NAMALWA (cell line): ENCODE measurements around the gene STARD9.
"Not testable (repeated sequence)": the region's sequence is repeated elsewhere in the genome, so short reads cannot be mapped to it uniquely, and the experiment has no call there.

Source experiments
- DNase-seq: peaks from one replicate; pipeline ENCODE4 v3.0.0-alpha.2; 2015; ENCODE audit warnings: low spot score

Gene STARD9

DNA sequence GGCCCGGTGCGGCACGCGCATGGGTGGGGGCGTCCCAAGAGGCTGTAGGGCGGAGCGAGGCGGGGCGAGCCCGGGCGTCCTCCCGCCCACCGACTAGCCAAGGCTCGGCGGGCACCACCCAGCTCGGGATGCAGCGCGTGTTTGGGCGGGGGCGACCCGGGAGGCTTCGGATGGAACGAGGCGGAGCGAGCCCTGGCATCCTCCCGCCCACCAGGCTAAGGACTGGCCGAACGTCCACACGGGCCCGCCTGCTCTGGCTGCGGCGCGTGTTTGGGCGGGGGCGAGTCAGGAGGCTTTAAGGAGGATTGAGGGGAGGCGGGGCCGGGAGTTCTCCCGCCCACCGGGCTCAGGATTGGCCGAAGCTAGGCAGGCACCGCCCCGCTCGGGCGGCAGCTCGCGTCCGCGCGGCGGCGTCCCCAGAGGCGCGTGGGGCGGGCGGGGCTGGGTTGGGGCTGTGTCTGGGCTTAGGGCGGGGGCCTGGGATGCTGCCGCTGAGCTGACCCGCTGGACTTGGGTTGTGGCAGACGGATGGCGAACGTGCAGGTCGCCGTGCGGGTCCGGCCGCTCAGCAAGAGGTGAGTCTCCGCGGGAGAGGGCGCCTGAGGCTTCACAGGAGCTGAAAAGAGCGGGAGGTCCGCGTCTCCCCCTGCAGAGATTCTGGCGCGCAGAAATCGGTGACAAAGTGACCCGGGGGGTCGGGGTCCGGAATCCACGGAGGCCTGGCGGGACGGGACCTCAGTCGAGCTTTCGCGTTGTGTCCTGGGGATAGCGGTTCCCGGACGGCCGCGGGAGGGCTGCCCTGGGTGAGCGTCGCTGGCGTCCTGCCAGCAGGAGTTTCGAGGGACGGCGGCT lies at the start of gene STARD9:
STARD9 (plus strand) TSS at position 419 of the 852 bp plus-strand sequence; CDS start at position 529, 110 bp downstream.
- DNase-seq: peak; percentile 96

DNA sequence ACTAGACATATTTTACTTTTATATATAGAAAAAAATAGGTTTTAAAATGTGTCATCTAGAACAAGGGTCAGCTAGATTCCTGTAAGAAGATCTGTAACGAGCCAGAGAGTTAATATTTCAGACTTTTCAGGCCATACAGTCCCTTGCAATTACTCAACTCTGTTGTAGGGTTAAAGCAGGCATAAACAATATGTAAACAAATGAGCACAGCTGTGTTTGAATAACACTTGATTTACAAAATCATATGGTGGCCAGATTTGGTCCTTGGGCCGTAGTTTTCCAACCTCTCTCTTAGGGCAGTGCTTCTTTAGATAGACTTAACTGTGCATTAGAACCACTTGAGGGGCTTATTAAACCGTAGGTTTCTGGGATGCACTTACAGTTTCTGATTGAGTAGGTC lies 46.4 kb upstream of the STARD9 start:
- no peak for DNase-seq

DNA sequence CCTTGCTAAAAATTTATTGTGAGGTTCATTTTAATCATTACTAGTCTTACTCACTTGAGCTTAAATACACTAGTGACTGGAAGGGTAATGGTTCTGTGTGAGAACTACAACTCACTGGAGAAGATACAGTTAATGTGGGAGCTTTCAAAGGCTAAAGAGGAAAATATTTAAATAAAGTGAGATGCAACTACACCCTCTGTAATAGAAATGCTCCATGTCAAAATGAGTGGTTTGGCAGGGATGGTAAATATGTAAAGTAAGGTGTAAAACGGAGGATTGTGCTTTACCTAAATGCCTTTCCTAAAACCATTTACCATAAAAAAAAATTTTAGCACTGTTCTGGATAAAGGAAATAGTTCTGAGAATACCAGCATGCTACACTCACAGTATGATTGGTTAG lies 42.2 kb upstream of the STARD9 start:
- no peak for DNase-seq

DNA sequence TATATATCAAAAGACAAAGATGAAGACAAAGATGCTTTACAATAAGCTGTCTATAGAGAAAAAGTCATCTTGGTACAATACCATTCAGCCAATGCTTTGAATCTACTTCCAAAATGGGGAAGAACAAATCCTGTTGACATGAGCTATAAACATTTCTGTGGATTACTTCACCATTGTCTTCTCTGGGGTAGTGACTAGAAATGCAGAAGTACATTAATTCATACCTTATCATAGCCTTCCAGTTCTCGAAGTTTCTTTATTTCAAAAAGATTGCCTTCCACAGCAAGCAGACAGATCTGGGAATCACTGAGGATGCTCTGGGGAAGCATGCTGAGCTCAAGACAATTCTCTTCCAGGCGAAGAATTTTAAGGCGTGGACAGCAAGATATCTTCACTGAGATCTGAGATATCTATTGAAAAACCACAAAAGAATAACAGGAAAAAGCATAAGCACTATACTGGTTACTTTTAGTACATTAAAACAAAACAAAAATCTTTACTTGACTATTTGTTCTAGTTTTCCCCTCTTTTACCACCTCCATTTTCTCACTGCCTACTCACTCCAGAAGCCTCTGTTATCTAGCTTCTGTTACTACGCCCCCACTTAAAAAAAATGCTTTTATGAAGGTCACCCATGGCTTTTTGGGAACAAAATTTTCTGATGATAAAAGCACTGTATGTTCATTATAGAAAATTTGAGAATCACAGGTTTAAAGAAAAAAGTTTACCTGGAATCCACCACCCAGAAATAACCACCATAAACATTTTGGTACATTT lies 30.4 kb upstream of the STARD9 start:
- DNase-seq: no peak

DNA sequence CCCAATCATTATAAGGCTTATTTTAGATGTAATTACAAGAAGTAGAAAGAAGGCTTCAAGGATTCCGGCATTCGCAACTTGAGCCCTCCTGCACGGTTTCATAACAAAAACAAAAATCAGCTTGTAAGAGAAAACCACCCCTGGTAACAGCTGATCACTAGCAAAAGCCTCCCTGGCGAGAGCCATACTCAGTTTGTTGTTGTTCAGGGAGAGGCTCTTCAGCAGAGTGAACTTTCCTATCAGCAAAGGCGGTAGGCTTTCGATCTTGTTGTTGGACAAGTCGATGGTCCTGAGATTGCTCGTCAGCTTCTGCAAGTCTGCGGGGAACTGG lies 27.5 kb upstream of the STARD9 start:
- DNase-seq: no peak

DNA sequence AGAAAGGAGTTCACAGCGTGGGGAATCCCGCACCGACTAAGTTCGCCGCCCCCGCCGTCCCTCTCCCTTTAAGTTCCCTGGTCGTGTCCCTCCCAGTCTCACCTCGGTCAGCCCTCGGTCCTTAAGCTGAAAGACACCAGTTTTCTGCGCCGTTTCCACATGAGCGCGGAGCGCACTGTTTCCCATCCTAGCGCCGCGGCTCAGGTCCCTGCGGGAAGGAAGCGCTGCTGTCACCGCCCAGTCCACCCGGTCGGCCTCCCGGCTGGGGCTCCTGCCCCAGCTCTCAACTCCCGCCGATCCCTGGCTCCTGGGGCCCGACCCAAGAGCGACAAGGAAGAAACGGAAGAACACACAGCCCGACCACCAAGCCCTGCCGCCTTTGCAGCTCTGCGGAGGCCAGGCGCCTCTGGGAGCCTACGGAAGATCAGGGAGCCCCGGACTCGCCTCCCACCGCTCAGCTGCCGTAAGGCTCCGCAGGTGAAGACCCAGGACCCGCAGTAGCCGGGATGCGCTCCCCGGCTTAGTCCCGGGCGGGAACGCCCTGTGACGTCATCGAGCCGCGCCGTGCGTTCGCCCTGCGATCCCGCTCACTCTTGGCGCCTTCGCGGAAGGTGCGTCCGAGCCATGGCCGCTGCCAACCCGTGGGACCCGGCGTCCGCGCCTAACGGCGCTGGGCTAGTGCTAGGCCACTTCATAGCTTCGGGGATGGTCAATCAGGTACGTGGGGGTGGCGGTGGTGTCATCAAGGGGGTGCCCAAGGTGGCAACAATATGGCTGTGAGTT lies 27.0 kb upstream of the STARD9 start, which contains the start of the genes HAUS2 and LRRC57:
HAUS2 (plus strand) TSS at position 590 of the 783 bp plus-strand sequence; CDS start at position 625, 35 bp downstream.
LRRC57 (minus strand) TSS at position 545 of the 783 bp plus-strand sequence; CDS start at position 186, 359 bp downstream.
- peak; percentile 88 for DNase-seq

DNA sequence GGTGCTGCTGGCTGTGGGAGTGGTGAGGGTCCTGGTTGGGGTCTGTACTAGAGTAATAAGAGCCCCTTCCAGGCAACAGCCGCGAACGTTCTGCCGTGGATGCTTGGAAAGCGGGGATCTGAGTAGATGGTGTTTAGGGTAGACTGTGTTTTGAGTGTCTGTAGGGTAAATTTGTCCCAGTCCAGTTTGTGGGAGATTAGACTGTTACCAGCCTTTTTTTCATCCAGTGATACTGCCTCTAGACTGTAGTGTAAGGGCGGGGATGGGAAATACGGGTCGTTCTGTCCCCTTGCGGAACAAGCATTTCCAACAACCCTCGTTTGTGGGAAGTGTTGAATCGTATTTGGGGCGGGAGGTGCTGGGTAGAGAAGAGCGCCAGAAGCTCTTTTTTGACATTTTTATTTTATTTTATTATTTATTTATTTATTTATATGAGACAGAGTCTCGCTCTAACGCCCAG lies 26.3 kb upstream of the STARD9 start:
- peak; percentile 82 for DNase-seq

DNA sequence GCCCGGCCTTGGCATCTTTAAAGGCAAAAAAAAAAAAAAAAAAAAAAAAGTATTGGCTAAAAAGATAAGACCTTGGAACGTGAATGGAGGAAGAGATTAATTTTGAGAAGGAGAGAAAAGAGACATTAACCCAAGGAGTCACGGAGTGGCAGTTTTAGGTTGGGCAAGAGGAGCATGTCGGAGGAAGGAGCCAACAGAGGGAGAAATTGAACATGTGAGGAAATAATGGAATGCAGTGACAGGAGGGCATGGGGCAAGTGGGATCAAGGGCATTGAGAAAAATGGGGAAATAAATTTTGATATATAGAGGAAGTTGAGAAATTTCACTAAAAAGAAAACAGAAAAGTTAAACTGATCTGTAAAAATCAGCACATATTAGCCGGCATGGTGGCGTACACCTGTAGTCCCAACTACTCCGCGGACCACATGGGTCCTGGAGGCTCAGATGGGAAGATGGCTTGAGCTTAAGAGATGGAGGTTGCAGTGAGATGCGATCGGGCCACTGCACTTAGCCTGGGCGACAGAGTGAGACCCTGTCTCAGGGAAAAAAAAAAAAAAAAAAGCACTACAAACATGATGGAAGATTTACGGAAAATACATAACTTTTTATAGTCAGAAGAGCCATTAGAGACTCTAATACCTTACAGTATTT lies 25.5 kb upstream of the STARD9 start:
- DNase-seq: no peak

DNA sequence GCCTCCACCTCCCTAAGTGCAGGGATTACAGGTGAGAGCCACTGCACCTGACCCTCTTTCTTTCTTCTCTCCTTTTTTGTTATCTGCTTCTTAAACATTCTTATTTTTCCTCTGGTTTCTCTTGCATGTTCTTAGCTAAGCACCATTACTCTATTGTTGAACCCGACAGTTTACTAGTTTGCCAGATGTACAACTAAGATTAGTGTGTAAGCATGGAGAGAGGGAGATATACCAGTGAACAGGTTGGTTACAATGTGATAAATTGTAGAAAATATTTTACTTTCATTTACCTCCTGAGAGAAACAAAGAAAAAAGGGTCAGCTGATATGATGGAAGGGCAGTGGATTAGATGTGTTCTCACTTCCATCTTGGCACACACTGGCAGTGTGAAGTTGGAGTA lies 21.9 kb upstream of the STARD9 start:
- DNase-seq: no peak

DNA sequence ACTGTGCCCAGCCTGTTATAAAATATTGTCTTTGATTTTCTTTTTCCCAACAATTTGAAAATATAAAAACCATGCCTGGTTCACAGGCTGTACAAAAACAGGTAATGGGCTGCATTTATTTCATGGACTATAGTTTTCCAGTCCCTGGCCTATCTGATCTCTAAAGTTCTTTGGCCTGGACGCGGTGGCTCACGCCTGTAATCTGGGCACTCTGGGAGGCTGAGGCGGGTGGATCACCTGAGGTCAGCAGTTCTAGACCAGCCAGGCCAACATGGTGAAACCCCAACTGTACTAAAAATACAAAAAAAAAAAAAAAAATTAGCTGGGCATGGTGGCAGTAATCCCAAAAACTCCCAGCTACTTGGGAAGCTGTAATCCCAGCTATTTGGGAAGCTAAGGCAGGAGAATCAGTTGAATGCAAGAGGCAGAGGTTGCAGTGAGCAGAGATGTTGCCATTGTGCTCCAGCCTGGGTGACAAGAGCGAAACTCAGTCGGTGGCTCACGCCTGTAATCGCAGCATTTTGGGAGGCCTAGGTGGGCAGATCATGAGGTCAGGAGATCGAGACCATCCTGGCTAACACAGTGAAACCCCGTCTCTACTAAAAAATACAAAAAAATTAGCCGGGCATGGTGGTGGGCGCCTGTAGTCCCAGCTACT lies 18.7 kb upstream of the STARD9 start:
- not testable (repeated sequence) for DNase-seq

DNA sequence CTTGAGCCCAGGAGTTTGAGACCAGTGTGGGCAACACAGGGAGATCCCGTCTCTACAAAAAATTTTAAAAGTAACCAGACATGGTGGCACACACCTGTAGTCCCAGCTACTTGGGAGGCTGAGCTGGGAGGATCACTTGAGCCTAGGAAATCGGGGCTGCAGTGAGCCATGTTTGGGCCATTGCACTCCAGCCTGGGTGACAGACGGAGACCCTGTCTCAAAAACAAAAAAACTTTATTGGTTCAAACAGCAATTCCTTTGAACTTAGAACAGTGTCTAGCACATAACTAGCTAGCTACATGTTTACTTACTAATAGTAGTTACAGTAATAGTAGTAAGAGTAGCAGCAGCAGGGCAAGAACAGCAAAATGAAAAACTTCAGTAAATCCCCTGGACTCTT lies 16.7 kb upstream of the STARD9 start:
- no peak for DNase-seq

DNA sequence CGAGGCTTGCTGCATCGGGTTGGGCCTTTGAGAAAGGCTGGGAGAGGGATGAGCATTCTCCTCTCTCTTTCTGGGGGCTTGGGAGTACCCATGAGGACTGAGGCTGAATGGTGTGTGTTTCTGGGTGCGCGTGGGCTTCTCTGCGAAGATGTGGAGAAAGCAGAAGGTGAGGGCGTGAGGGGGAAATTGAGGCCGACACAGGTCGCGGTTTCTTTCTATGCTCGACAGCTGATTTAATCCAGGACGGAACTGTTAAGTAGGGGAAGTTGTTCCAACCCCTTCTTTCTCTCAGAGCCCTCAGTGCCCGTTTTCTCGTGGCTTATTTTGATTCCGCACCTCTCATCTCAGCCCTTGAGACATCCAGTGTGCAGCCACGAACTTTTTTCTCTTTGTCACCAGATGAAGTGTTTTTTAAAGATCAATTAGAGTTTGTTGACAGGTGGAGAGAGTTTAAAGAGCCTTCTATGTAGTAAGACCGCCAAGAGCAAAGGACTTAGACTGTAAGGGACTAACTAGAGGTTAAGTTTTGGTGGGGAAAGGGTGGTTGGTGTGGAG lies 711 bp downstream of the STARD9 start:
- DNase-seq: peak; percentile 26

DNA sequence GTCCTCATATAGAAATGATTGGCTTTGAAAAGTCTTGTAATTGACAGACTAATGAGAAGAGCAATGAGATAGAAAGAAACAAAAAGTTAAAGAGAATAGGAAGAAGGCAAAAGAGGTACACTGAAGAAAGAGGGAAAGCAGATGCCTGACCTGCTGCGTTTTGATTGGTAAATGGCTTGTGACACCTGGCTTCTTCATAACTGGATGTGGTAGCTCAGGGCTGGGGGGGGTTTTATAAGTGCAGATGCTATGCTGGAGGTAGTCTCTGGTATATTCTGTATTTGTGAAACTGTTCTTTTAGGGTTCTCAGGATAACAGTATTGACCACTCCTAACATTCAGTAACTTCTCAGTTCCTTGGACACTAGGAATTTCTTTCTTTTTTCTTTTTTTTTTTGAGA lies 1.4 kb downstream of the STARD9 start:
- DNase-seq: peak; percentile 36

DNA sequence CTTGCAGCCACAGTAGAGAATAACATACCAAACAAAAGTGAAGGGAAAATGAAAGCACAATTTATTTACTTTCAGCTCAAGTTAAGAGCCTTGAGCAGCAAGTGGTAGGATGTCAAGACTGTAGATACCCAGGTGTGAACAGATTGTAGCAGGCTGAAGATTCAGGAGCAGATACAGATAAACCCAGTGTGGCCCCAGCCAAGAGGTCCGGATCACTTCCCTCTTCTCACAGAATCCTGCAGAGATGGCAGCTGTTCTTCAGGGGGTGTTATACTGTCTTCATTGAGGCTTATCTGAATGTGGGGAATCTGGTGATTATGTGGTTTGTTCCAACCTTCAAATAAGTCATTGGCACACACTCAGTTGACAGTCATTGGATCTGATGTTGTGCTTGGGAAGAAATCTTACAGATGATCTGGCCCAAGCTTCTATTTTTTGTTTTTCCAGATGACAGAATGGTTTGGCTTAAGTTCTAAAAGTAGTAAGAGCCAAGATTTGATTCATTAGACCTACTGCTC lies 2.2 kb downstream of the STARD9 start:
- DNase-seq: no peak

DNA sequence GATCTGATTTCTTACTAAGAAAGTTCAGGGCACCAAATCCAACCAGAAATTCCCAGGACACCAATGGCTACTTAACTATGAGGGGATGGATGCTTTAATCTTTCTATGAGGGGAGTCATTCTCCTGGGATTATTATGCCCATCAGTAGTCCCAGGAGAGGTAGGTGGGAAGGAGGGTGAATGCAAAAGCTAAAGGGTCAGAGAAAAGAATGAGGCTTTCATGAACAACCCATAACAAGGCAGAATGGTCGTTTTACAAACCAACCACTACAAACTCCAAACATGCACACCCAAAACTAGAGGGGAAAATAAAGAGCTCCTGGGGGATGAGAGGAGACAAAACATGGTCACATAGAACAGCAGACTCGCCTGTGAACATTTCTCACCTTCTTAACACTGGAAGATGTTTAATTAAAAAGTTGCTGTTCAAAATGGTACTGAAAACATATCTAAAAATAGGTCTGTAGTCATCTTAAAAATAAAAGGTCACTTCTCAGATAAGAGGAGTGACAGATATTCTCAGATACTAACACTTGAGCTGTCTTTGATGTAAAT lies 3.7 kb downstream of the STARD9 start:
- no peak for DNase-seq

DNA sequence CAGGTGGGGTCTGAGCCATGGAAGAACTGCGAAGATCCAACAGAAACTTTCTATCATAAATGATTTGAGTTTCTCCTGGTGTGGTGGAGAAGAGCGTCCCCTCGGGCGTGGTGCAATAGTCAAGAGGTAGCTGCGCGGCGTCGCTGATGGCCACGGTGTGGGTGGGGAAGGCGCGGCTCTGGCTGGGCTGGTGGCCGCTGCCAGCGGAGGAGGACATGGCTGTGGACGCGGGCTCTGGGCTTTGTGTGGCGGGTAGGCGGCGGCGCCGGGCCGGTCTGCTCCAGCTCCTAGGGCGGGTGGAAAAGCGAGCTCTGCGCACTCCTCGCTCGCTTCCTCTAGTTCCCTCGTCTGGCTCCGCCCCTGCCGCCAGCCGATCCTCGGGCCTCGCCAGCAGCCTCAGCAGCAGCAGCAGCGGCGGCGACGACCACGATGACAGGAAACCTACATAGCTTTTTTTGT lies 5.9 kb downstream of the STARD9 start:
- peak; percentile 70 for DNase-seq

DNA sequence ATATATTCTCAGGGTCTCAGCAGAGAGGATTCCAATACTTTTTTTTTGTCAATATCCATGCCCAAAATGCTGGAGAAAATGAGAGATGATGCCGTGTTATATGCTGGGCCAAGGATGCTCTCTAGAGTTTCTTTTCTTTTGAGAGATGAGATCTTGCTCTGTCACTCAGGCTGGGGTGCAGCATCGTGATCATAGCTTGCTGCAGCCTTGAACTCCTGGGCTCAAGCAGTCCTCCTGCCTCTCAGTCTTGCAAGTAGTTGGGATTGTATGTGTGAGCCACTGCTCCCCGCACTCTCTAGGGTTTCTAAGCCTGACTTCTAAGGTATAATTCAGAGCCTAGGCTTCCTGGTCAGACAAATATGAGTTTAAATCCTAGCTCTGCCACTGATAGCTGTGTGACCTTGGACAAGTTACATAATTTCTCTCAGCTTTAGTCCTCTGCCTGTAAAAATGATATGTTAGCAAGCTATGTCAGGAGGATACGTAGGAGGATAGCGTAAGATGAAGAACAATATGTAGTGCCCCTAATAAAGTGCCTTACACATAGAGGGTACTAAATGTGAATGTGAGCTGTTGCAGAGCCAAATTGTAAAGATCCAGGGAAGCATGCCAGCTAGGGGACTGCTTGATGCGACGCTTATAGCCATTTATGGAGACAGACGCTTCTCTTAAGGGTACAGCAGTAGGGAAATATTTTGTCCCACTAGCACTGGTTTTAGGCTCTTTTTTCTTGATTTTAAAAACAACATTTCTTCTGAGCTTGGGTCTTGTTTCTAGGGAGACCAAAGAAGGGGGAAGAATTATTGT lies 7.4 kb downstream of the STARD9 start:
- no peak for DNase-seq

DNA sequence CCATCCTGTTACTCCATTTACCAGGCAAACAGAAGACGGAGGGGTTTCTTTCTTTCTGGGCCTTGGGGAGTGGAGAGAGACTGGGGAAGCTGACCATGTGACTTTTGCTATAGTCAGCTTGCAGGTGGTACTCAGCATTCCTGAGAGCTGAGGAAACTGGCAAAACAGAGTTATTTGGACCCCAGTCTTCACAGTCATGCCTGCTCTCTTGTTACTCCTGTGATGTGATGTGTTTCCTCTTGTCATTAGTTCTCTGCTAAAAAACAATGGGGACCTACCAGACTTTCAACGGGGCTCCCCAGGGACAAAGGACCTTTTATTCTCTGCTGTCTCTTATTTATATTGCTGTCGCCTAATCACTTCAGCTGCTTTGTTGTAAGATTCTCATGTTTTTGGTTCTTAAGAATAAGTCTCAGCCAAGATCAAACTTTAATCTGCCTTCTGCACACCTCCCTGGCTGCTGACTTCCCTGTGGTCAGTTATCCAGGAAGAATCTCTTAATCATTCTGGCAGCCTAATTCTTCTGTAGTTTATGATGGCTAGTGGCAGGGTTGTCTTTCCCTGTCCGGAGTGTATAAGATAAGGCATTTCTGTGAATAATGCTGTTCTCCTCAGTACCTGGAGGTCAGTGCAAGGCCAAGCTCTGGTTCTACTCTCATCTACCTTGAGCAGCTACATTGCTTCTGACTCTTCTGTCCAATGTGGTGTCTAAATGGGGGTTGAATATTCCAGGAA lies 8.8 kb downstream of the STARD9 start:
- DNase-seq: no peak
